Thyroid gland (tissue), 4 donors: Measurements from ENCODE around the gene APMAP.

Source experiments
- CTCF ChIP-seq, 6 experiments: fragments of 200-600 bp in 3 of 6; fragments of 450-650 bp in 3 of 6; sonication (generic) in 3 of 6; IDR thresholded peaks; one replicate each; pipeline ENCODE4 v1.5.1; 2016 to 2019; ENCODE audit warnings: antibody characterized with exemption in 6 of 6, mild to moderate bottlenecking in 2 of 6, inconsistent platforms in 1 of 6, moderate library complexity in 1 of 6
- POLR2A ChIP-seq, 2 donors: fragments of 450-650 bp; IDR thresholded peaks; one replicate each; pipeline ENCODE4 v1.6.1; 2017; ENCODE audit warnings: antibody characterized with exemption in 2 of 2, mild to moderate bottlenecking in 2 of 2, moderate library complexity in 1 of 2

DNA sequence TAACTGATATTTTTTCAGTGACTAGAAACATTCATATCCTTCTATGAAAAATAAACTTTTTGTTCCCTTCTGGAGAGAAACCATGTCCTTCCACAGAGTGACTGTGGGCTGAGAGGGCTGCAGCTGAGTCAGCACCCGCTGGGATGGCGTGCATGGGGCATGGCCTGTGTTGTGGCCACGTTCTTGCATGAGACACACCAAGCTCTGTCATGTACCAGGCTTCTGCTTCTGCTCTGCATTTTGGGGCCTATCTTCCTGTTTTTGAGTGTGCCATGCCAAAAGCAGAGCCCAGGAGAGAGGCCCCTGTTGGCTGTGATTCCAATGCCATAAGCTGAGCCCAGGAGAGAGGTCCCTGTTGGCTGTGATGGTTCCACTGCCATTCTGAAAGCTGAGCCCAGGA lies 10.8 kb downstream of the APMAP start:
- TF ChIP-seq POLR2A (IDR thresholded peaks at IDR 0.05) (no peak), CTCF (IDR thresholded peaks at IDR 0.05) (no peak)
